Skeletal muscle satellite cell (primary cell): Measurements from ENCODE around the gene IL1R2.
"Not testable (repeated sequence)": the region's sequence is repeated elsewhere in the genome, so short reads cannot be mapped to it uniquely, and the experiment has no call there.

Experiments used
- H3K27me3 ChIP-seq: 2 replicates; pipeline ENCODE4 v1.7.0; 2013; ENCODE audit warnings: low read length; ENCODE audit not compliant: control insufficient read depth, insufficient read depth
- H3K36me3 ChIP-seq: 2 replicates; pipeline ENCODE4 v1.7.0; 2013; ENCODE audit warnings: mild to moderate bottlenecking, control low read depth, low read length; ENCODE audit not compliant: insufficient read depth
- H3K4me1 ChIP-seq: 2 replicates; pipeline ENCODE4 v1.7.0; 2013; ENCODE audit warnings: low read length; ENCODE audit not compliant: control insufficient read depth, insufficient read depth
- H3K4me2 ChIP-seq: 2 replicates; pipeline ENCODE4 v1.7.0; 2013; ENCODE audit warnings: mild to moderate bottlenecking, low read length
- H3K4me3 ChIP-seq: 2 replicates; pipeline ENCODE4 v1.7.0; 2013; ENCODE audit warnings: low read length
- H3K9ac ChIP-seq: 2 replicates; pipeline ENCODE4 v1.7.0; 2013; ENCODE audit warnings: mild to moderate bottlenecking, low read depth, low read length, moderate library complexity
- H3K9me3 ChIP-seq: replicated peaks from 2 replicates; pipeline ENCODE4 v1.7.0; 2013; ENCODE audit warnings: mild to moderate bottlenecking, control low read depth, low read length

IL1R2 gene

GRCh38 chr2:102002228-102002627 is 10.5 kb downstream of the IL1R2 start:
- Histone ChIP-seq H3K9me3 (no peaks in the 10 kb centered on the region), H3K4me3 (no peak overlapping the region), H3K4me1 (peaks cover 4% of the 10 kb centered on the region), H3K4me2 (no peak overlapping the region), H3K9ac (no peak overlapping the region), H3K27me3 (peaks cover 32% of the 10 kb centered on the region), H3K36me3 (no peaks in the 10 kb centered on the region)

DNA sequence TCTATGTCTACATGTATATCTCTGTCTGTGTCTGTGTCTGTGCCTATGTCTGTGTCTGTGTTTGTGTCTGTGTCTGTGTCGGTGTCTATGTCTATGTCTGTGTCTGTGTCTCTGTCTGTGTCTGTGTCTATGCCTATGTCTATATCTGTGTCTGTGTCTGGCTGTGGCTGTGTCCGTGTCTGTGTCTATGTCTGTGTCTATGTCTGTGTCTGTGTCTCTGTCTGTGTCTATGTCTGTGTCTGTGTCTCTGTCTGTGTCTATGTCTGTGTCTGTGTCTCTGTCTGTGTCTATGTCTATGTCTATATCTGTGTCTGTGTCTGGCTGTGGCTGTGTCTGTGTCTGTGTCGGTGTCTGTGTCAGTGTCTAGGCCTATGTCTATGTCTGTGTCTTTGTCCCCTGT is 11.1 kb downstream of the IL1R2 start:
- not testable (repeated sequence) for H3K4me1 ChIP-seq, H3K9me3 ChIP-seq, H3K4me2 ChIP-seq, H3K9ac ChIP-seq, H3K36me3 ChIP-seq, H3K4me3 ChIP-seq
- peaks cover 25% of the 10 kb centered on the region for H3K27me3 ChIP-seq

DNA sequence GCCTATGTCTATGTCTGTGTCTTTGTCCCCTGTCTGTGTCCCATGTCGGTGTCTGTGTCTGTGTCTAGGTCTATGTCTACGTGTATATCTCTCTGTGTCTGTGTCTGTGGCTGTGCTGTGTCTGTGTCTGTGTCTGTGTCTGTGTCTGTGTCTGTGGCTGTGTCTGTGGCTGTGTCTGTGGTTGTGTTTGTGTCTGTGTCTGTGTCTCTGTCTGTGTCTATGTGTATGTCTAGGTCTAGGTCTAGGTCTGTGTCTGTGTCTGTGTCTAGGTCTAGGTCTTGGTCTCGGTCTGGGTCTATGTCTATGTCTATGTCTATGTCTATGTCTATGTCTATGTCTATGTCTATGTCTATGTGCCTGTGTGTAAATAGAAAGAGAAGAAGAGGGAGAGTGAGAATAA is 11.9 kb downstream of the IL1R2 start:
- H3K36me3 ChIP-seq, result no peaks in the 10 kb centered on the region
- H3K4me3 ChIP-seq, result no peak overlapping the region
- peaks cover 17% of the 10 kb centered on the region for H3K27me3 ChIP-seq
- peaks cover 4% of the 10 kb centered on the region for H3K4me1 ChIP-seq
- H3K9me3 ChIP-seq, result no peaks in the 10 kb centered on the region
- no peak overlapping the region for H3K4me2 ChIP-seq
- H3K9ac ChIP-seq, result no peak overlapping the region

DNA sequence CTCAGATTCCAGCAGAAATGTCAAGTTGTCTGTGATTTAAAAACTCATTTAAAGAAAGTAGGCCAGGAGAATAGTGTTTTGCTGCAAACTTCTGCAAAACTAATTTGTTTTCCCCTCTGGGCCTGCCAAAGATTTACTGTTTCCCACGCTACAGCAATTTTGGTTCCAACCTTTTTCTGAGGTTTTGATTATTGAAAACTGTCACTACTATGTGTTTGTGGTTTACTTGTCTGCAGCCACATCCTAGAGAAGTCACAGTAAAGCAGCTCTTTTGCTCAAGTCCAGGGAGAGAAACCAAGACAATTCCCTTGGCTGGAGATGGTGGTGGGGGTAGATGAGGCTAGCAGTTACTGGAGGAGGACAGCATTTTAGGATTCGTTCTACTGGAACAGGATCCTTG is 12.8 kb downstream of the IL1R2 start:
- Histone ChIP-seq H3K4me1 (peaks cover 4% of the 10 kb centered on the region), H3K36me3 (no peaks in the 10 kb centered on the region), H3K9ac (no peak overlapping the region), H3K4me3 (no peak overlapping the region), H3K4me2 (no peak overlapping the region), H3K9me3 (no peaks in the 10 kb centered on the region), H3K27me3 (peaks cover 15% of the 10 kb centered on the region)

DNA sequence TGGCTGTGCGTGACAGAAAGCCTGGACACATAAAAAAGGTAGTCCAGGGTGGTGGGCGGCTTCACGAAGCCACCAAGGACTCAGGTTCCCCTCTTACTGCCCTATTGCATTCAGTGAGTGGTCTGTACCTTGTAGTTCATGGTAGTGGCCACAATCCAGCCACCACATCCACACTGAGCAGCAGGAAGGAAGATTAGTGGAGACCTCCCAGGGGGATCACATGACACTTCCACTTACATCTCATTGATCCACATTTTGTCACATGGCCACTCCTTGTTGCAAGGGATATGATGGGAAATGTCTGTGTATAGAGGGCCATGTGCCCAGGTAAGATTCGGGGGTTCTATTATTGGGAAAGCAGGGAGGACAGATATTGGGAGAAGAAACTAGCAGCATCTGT is 13.7 kb downstream of the IL1R2 start:
- Histone ChIP-seq H3K9me3 (no peaks in the 10 kb centered on the region), H3K4me2 (no peak overlapping the region), H3K27me3 (peaks cover 8% of the 10 kb centered on the region), H3K4me3 (no peak overlapping the region), H3K4me1 (peaks cover 4% of the 10 kb centered on the region), H3K9ac (no peak overlapping the region), H3K36me3 (no peaks in the 10 kb centered on the region)

- no peaks in the 10 kb centered on the region for H3K36me3 ChIP-seq
- no peaks in the 10 kb centered on the region for H3K9me3 ChIP-seq
- H3K27me3 ChIP-seq, result peaks cover 1% of the 10 kb centered on the region
- peaks cover 4% of the 10 kb centered on the region for H3K4me1 ChIP-seq
- no peak overlapping the region for H3K9ac ChIP-seq
- H3K4me2 ChIP-seq, result no peak overlapping the region
- H3K4me3 ChIP-seq, result no peak overlapping the region
Observed at GRCh38 chr2:102005989-102006885, 14.5 kb downstream of the IL1R2 start.

DNA sequence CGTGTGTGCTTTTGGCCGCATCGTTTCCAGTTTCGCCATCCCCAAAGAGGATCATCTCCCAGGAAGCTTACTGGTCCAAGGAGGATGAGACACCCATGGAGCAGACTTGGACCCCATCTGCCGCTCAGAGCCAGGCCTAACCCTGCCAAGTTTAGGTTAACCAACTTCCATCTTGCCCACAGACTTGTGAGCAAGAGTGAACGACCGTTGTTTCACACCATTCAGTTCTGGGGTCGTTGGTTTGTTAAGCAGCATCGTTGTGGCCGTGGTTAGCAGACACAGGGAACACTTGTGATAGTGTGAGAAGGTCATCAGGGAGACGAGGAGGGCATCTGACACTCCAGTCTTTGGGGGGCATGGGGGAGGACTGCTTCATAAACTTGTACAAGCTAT is 15.1 kb downstream of the IL1R2 start:
- Histone ChIP-seq H3K36me3 (no peaks in the 10 kb centered on the region), H3K4me2 (no peak overlapping the region), H3K9me3 (no peaks in the 10 kb centered on the region), H3K27me3 (no peaks in the 10 kb centered on the region), H3K4me3 (no peak overlapping the region), H3K9ac (no peak overlapping the region), H3K4me1 (peaks cover 4% of the 10 kb centered on the region)

GRCh38 chr2:102008490-102008889 is 16.7 kb downstream of the IL1R2 start:
- no peak overlapping the region for H3K9ac ChIP-seq
- no peaks in the 10 kb centered on the region for H3K36me3 ChIP-seq

DNA sequence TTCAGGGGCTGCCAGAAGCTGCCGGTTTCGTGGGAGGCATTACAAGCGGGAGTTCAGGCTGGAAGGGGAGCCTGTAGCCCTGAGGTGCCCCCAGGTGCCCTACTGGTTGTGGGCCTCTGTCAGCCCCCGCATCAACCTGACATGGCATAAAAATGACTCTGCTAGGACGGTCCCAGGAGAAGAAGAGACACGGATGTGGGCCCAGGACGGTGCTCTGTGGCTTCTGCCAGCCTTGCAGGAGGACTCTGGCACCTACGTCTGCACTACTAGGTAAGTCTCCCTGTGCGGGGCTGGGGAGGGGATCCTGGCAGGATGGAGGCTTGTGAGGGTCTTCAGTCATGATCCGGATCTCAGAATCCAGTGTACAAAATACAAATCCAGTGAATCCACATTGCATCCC is 17.8 kb downstream of the IL1R2 start:
- Histone ChIP-seq H3K4me1 (peaks cover 4% of the 10 kb centered on the region), H3K4me2 (no peak overlapping the region), H3K9me3 (peaks cover 3% of the 10 kb centered on the region), H3K4me3 (no peak overlapping the region), H3K9ac (no peak overlapping the region), H3K36me3 (no peaks in the 10 kb centered on the region), H3K27me3 (no peaks in the 10 kb centered on the region)

More at GRCh38 chr2:102008490-102008889, 16.7 kb downstream of the IL1R2 start:
- H3K4me1 ChIP-seq, result peaks cover 4% of the 10 kb centered on the region
- no peaks in the 10 kb centered on the region for H3K27me3 ChIP-seq
- no peak overlapping the region for H3K4me3 ChIP-seq
- H3K4me2 ChIP-seq, result no peak overlapping the region
- H3K9me3 ChIP-seq, result peaks cover under 1% of the 10 kb centered on the region

- no peak overlapping the region for H3K9ac ChIP-seq
- H3K27me3 ChIP-seq, result no peaks in the 10 kb centered on the region
- peaks cover 4% of the 10 kb centered on the region for H3K4me1 ChIP-seq
- no peaks in the 10 kb centered on the region for H3K36me3 ChIP-seq
- H3K4me3 ChIP-seq, result no peak overlapping the region
- peaks cover 3% of the 10 kb centered on the region for H3K9me3 ChIP-seq
- H3K4me2 ChIP-seq, result no peak overlapping the region
Observed at GRCh38 chr2:102010902-102011301, 19.1 kb downstream of the IL1R2 start.

DNA sequence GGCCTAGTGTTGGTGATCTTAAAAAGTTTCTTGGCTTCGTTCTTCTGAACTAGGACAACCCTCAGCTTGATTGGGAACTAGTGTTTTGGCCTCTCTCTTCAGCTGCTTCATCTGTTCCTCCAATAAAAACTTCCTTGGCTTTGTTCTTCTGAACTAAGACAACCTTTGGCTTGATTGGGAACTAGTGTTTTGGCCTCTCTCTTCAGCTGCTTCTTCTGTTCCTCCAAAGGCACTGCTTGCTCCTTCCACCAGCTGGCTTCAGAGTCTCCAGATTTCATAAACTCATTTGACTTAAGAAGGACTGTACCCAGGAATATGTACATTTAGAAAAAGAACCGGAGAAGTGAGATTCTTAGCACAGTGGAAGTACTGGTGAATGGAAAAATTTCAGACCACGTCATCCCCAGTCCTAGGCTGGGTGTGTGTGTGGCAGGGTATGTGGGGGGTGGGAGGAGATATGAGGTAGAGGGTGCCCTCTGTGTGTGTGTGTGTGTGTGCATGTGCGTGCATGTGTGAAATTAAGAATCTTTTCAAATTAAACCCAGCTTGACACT is 20.4 kb downstream of the IL1R2 start:
- Histone ChIP-seq H3K9ac (no peak overlapping the region), H3K36me3 (no peaks in the 10 kb centered on the region), H3K4me3 (no peak overlapping the region), H3K27me3 (no peaks in the 10 kb centered on the region), H3K9me3 (peaks cover 3% of the 10 kb centered on the region), H3K4me2 (no peak overlapping the region), H3K4me1 (no peaks in the 10 kb centered on the region)
